NT2/D1 (cell line): ENCODE data around the gene CASS4.

Experiments used
- YY1 ChIP-seq: IDR thresholded peaks from 2 replicates; pipeline ENCODE4 v1.6.1; 2011; ENCODE audit not compliant: insufficient read length, insufficient read depth
- ZNF274 ChIP-seq: IDR thresholded peaks from 2 replicates; pipeline ENCODE4 v1.6.1; 2011; ENCODE audit warnings: mild to moderate bottlenecking, low read depth, low read length

DNA sequence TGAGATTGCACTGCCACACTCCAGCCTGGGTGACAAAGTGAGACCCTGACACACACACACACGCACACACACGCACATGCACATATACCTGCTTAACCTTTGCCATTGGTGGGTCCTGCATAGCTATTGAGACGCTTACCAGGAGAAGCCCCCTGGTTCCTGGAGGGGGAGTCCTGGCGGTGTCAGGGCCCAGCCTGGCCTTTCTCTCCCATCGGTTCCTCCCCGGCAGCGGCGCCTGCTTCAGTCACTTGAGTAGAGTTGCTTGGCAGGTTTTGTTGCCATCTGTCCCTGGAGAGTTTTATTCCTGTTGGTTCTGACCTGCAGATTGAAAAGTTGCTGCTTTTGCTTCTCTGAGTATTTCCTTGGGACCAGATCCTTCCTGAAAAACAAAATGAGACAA lies 91.9 kb downstream of the CASS4 start:
- TF ChIP-seq YY1 (no peak), ZNF274 (no peak)
